RWPE2 (cell line): Measurements from ENCODE around the gene VWA3B.

ENCODE experiments used
- ATAC-seq: fragments of 200-7000 bp; cut with Tn5 transposase; 3 replicates; pipeline ENCODE4 v1.9.1; 2021; ENCODE audit warnings: low read depth
- DNase-seq: peaks from one replicate; pipeline ENCODE4 v3.0.0-alpha.2; 2020; ENCODE audit warnings: low spot score
- H3K27ac ChIP-seq: fragments of 450-650 bp; 2 replicates; pipeline ENCODE4 v1.5.1; 2017; ENCODE audit warnings: mild to moderate bottlenecking; ENCODE audit not compliant: poor library complexity, severe bottlenecking
- H3K27me3 ChIP-seq: fragments of 250-450 bp; sonication (Bioruptor Pico); 2 replicates; pipeline ENCODE4 v1.5.1; 2021; ENCODE audit warnings: mild to moderate bottlenecking, moderate library complexity; ENCODE audit not compliant: insufficient read depth, poor library complexity, severe bottlenecking
- H3K36me3 ChIP-seq: fragments of 250-450 bp; sonication (Bioruptor Pico); 2 replicates; pipeline ENCODE4 v1.5.1; 2020; ENCODE audit warnings: low read depth, mild to moderate bottlenecking, moderate library complexity
- H3K4me1 ChIP-seq: fragments of 250-450 bp; sonication (Bioruptor Pico); 2 replicates; pipeline ENCODE4 v1.5.1; 2021; ENCODE audit warnings: mild to moderate bottlenecking, moderate library complexity; ENCODE audit not compliant: insufficient read depth, poor library complexity, severe bottlenecking
- H3K4me3 ChIP-seq: fragments of 250-450 bp; sonication (Bioruptor Pico); 2 replicates; pipeline ENCODE4 v1.5.1; 2021; ENCODE audit warnings: mild to moderate bottlenecking, moderate library complexity; ENCODE audit not compliant: severe bottlenecking
- H3K9me3 ChIP-seq: fragments of 250-450 bp; sonication (Bioruptor Pico); 2 replicates; pipeline ENCODE4 v1.5.1; 2021; ENCODE audit warnings: mild to moderate bottlenecking, moderate library complexity; ENCODE audit not compliant: severe bottlenecking
- CTCF ChIP-seq: fragments of 450-650 bp; IDR thresholded peaks from one replicate; pipeline ENCODE4 v1.5.1; 2017; ENCODE audit warnings: mild to moderate bottlenecking, moderate library complexity; ENCODE audit not compliant: poor library complexity, severe bottlenecking

The VWA3B gene

GRCh38 chr2:98086491-98087446 is at the start of gene VWA3B:
Gene VWA3B, plus strand, starts transcription at chr2:98087167. Its CDS starts 5,926 bp downstream, at chr2:98093093.
- ATAC-seq (peak; percentile 95), DNase-seq (no peak)
- no peaks in the 10 kb centered on the region for H3K27me3 ChIP-seq
- TF ChIP-seq CTCF: no peak
- no peaks in the 10 kb centered on the region for H3K9me3 ChIP-seq
- no peaks in the 10 kb centered on the region for H3K36me3 ChIP-seq
- H3K4me1 ChIP-seq: peaks cover 6% of the 10 kb centered on the region
- H3K4me3 ChIP-seq: peak within 1 kb of the TSS; percentile 35
- H3K27ac ChIP-seq: no peak within 1 kb of the TSS

GRCh38 chr2:98037206-98037605 is 49.8 kb upstream of the VWA3B start:
- Histone ChIP-seq H3K36me3 (no peaks in the 10 kb centered on the region), H3K27me3 (no peaks in the 10 kb centered on the region), H3K4me3 (no peak overlapping the region), H3K27ac (no peak overlapping the region), H3K9me3 (no peaks in the 10 kb centered on the region), H3K4me1 (no peaks in the 10 kb centered on the region)
- DNase-seq (no peak), ATAC-seq (no peak)
- TF ChIP-seq CTCF: no peak

- ATAC-seq: no peak
- no peaks in the 10 kb centered on the region for H3K36me3 ChIP-seq
- DNase-seq: no peak
- no peaks in the 10 kb centered on the region for H3K9me3 ChIP-seq
- H3K4me3 ChIP-seq: no peak overlapping the region
- H3K4me1 ChIP-seq: no peaks in the 10 kb centered on the region
- no peaks in the 10 kb centered on the region for H3K27me3 ChIP-seq
- no peak overlapping the region for H3K27ac ChIP-seq
- no peak for TF ChIP-seq CTCF
Measured at GRCh38 chr2:98037666-98038336, 49.2 kb upstream of the VWA3B start.

GRCh38 chr2:98039085-98039756 is 47.7 kb upstream of the VWA3B start:
- Histone ChIP-seq H3K27ac (no peak overlapping the region), H3K4me1 (no peaks in the 10 kb centered on the region), H3K36me3 (no peaks in the 10 kb centered on the region), H3K4me3 (no peak overlapping the region), H3K27me3 (no peaks in the 10 kb centered on the region), H3K9me3 (no peaks in the 10 kb centered on the region)
- ATAC-seq (no peak), DNase-seq (no peak)
- TF ChIP-seq CTCF: no peak
